Activated T-helper 17 cell treated with anti-CD3 and anti-CD28 coated beads, Interleukin-2, amount 50 U/mL, for 72 hours (primary cell): ENCODE measurements around the gene KDM6B. TPM values are rescaled to one million over a fixed set of nuclear protein-coding genes. Genes with fewer than 3 reads are reported as not detected.
"Not testable (repeated sequence)": the region's sequence is repeated elsewhere in the genome, so short reads cannot be mapped to it uniquely, and the experiment has no call there.

Experiments used
- ATAC-seq: fragments of 150-1000 bp; cut with Tn5 transposase; replicated peaks from 2 replicates; pipeline ENCODE4 v1.10.0; 2021; ENCODE audit warnings: mild to moderate bottlenecking, moderate library complexity
- H3K27ac Mint-ChIP-seq: one replicate; pipeline ENCODE4 v1.8.0; 2022; ENCODE audit warnings: mixed read lengths
- H3K27me3 Mint-ChIP-seq: one replicate; pipeline ENCODE4 v1.8.0; 2022; ENCODE audit warnings: mixed read lengths
- H3K36me3 Mint-ChIP-seq: one replicate; pipeline ENCODE4 v1.8.0; 2022; ENCODE audit warnings: low read depth, mild to moderate bottlenecking, mixed read lengths
- H3K4me1 Mint-ChIP-seq: one replicate; pipeline ENCODE4 v1.8.0; 2022; ENCODE audit warnings: mixed read lengths
- H3K4me3 Mint-ChIP-seq: one replicate; pipeline ENCODE4 v1.8.0; 2022; ENCODE audit warnings: mild to moderate bottlenecking, mixed read lengths
- H3K9me3 Mint-ChIP-seq: one replicate; pipeline ENCODE4 v1.8.0; 2022; ENCODE audit warnings: mixed read lengths
- total RNA-seq, 2 donors: library from RNA; stranded (reverse); gene quantifications; one replicate each; pipeline ENCODE4 v1.2.3, GENCODE V29; 2022

KDM6B gene
- total RNA-seq, 2 donors from 2014 or later = 33.7 to 93.3 TPM

DNA sequence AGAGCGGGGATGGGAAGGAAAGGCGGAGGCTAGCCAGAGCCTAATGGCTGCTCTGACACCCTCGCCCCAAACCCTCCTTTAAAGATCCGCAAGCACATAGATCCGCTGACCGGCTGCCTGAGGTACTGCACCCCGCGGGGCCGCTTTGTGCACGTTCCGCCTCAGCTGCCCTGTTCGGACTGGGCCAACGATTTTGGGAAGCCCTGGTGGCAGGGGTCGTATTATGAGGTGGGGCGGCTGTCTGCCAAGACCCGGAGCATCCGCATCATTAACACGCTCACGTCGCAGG lies 24.4 kb downstream of the KDM6B start:
- ATAC-seq = no peak
- Mint-ChIP-seq H3K27me3 (no peaks in the 10 kb centered on the region), H3K9me3 (no peaks in the 10 kb centered on the region), H3K4me1 (peaks cover 18% of the 10 kb centered on the region), H3K4me3 (no peak overlapping the region), H3K27ac (no peak overlapping the region), H3K36me3 (no peaks in the 10 kb centered on the region)

DNA sequence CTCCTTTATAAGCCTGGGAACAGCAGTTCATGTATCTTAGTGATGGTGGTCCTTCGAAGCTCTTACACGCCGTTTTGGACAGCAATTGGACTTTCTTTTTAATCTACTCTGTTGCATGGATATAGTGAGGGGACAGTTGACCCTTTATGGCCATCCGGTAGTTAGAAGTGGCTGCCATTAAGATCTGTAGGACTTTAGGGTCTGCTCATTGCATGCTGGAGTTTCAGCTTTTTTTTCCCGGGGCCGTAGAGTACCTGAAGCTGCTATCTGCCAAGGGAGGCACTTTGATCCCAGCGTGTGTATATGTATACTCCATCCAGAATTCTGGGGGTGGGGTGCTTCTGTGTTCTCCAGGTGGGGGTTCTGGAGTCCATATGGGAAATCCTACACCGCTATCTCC lies 25.0 kb downstream of the KDM6B start:
- peaks cover 18% of the 10 kb centered on the region for H3K4me1 Mint-ChIP-seq
- H3K9me3 Mint-ChIP-seq = no peaks in the 10 kb centered on the region
- H3K36me3 Mint-ChIP-seq = no peaks in the 10 kb centered on the region
- ATAC-seq = no peak
- H3K4me3 Mint-ChIP-seq = no peak overlapping the region
- H3K27me3 Mint-ChIP-seq = no peaks in the 10 kb centered on the region
- no peak overlapping the region for H3K27ac Mint-ChIP-seq

DNA sequence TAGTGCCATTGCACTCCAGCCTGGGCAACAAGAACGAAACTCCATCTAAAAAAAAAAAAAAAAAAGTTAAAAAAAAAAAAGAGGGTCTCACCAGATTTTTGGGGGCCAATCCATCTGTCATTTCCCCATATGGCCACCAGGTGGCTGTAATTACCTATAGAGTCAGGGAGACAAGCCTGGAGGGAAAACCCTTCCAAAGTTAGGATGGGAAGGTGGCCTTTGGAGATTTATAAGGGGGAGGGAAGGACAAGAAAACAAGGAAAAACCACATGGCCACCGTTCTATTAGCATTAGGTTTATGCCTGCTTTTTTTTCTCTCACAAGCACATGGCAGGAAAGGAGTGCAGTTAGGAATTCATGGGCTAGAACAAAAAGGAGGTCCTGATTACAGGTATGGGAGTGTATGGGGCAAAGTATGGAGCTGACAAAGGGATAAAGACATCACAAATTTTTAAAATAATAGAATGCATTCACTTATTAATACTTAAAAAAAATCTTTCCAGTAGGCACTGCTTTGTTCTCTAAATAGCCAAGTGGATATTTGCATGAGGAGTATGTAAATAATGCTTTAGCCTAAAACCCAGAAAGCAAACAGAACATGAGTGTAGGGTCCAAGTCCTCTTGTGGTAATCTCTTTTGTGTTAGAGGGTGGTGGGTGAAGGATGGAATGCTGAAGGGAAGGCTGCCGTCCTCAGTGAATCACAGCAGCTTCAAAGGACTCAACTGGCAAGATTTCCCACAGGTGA lies 28.8 kb downstream of the KDM6B start:
- Mint-ChIP-seq H3K36me3 (peaks cover 8% of the 10 kb centered on the region), H3K4me1 (peaks cover 22% of the 10 kb centered on the region), H3K27me3 (no peaks in the 10 kb centered on the region), H3K9me3 (no peaks in the 10 kb centered on the region), H3K27ac (no peak overlapping the region), H3K4me3 (no peak overlapping the region)
- no peak for ATAC-seq

DNA sequence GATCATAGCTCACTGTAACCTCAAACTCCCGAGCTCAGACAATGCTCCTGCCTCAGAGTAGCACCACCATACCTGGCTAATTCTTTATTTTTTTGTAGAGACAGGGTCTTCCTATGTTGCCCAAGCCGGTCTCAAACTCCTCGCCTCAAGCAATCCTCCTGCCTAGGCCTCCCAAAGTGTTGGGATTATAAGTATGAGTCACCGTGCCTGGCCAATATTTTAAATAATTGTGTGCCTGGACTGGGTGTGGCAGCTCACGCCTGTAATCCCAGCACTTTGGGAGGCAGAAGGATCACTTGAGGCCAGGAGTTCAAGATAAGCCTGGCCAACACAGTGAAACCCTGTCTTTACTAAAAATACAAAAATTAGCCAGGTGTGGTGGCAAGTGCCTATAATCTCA lies 30.4 kb downstream of the KDM6B start:
- H3K27me3 Mint-ChIP-seq, H3K36me3 Mint-ChIP-seq, H3K9me3 Mint-ChIP-seq, H3K4me3 Mint-ChIP-seq, ATAC-seq, H3K27ac Mint-ChIP-seq: not testable (repeated sequence)
- peaks cover 27% of the 10 kb centered on the region for H3K4me1 Mint-ChIP-seq

DNA sequence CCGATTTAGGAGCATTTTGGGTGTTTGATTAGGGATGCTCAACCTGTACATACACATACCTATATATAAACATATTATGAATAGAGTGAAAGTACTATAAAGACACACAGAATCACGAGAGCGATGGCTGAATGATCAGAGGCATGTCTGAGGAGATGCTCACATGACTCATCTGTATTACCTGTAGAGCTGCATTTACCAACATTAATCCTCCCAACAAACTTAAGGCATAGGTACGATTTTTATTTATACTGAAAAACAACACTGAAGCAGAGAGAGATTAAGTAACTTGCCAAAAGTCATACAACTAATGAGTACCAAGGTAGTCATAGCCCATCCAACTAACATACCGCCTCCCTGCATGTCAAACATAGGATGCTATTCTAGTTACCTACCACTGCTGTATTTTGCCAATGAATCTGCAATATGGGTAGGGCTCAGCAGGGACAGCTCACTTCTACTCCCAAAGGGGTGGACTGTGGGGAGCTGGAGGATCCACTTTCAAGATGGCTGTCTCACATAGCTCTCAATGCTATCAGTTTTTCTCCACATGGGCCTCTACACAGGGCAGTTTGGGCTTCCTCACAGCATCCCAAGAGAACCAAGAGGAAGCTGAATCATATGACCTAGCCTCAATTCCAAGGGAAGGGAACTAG lies 31.1 kb downstream of the KDM6B start:
- no peak overlapping the region for H3K27ac Mint-ChIP-seq
- ATAC-seq = no peak
- H3K4me3 Mint-ChIP-seq = no peak overlapping the region
- peaks cover 8% of the 10 kb centered on the region for H3K36me3 Mint-ChIP-seq
- H3K27me3 Mint-ChIP-seq = no peaks in the 10 kb centered on the region
- no peaks in the 10 kb centered on the region for H3K9me3 Mint-ChIP-seq
- H3K4me1 Mint-ChIP-seq = peaks cover 21% of the 10 kb centered on the region

DNA sequence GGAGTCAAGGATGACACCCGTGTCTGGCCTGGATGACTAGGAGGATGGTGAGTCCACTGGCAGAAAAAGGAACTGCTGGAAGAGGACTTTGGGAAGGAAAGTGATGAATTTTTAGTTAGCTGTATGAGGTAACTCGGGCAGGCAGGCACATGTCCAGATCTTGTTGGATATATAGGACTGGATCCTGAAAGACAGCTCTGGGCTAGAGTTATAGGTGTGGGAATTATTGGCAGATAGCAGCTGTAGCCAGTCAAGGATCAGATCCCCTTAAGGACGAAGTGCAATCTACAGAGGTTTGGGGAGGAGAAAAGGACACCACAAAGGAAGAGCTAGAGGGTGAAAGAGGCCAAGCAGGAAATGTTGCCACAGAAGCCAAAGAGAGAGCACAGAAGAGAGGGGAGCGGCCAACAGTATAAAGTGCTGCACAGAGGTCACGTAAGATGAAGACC lies 33.9 kb downstream of the KDM6B start:
- peak; percentile 55 for ATAC-seq
- H3K4me3 Mint-ChIP-seq = peak overlapping the region; percentile 50
- no peaks in the 10 kb centered on the region for H3K9me3 Mint-ChIP-seq
- H3K27ac Mint-ChIP-seq = peak overlapping the region; percentile 73
- no peaks in the 10 kb centered on the region for H3K27me3 Mint-ChIP-seq
- H3K36me3 Mint-ChIP-seq = peaks cover 26% of the 10 kb centered on the region
- peaks cover 21% of the 10 kb centered on the region for H3K4me1 Mint-ChIP-seq

DNA sequence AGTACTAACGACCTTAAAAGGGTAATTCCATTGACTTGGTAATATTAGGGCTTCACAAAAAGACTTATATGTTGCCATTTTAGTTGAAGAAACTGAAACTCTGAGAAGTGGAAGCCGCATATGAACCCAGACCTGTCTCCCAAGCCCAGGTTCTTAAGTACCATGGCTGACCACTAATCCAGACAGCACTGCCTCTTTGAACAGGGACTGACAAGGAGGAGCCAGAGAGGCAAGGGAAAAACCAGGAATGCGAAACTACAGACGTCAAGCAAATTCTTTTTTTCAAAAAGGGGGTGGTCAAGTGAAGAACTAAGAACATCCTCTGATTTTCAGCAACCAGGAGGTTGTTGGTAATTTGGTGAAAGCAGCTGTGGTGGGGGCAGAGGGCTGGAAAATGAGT lies 39.0 kb downstream of the KDM6B start:
- H3K9me3 Mint-ChIP-seq = no peaks in the 10 kb centered on the region
- ATAC-seq = no peak
- peaks cover 56% of the 10 kb centered on the region for H3K36me3 Mint-ChIP-seq
- no peak overlapping the region for H3K4me3 Mint-ChIP-seq
- H3K27me3 Mint-ChIP-seq = no peaks in the 10 kb centered on the region
- H3K27ac Mint-ChIP-seq = peak overlapping the region; percentile 62
- H3K4me1 Mint-ChIP-seq = peaks cover 27% of the 10 kb centered on the region

DNA sequence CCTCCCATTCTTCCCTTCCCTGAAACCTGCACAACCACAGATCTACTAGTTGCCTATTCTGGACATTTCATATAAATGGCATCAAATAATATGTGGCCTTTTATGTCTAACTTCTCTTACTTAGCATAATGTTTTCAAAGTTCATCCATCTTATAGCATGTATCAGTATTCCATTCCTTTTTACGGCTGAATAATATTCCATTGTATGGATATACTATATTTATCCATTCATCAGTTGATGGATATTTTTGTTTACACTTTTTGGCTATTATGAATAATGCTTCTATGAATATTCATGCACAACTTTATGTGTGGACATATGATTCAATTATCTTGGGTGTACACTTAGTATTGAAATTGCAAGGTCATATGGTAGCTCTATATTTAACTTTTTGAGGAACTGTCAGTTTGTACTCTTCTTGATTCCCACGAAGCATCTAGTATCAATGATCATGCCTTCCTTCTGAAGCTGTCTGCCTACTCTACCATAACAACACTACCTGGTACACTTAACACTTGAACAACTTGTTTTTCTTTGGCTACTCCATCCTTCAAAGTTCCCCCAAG lies 41.9 kb downstream of the KDM6B start:
- Mint-ChIP-seq H3K27me3 (no peaks in the 10 kb centered on the region), H3K9me3 (no peaks in the 10 kb centered on the region), H3K36me3 (peaks cover 55% of the 10 kb centered on the region), H3K27ac (no peak overlapping the region), H3K4me3 (no peak overlapping the region), H3K4me1 (peaks cover 17% of the 10 kb centered on the region)
- no peak for ATAC-seq

DNA sequence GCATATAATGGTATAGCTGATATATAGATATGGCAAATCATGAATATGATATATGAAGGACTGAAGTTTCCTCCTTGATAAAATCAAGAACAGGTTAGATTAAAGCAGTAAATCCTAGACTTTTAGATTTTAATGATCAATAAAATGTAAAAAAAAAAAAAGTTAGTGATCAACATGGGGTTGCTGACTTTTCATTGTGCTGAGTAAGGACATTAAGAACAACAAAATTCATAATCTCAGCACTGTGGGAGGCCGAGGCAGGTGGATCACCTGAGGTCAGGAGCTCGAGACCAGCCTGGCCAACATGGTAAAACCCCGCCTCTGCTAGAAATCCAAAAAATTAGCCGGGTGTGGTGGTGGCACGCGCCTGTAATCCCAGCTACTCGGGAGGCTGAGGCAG lies 44.2 kb downstream of the KDM6B start:
- Mint-ChIP-seq H3K27me3 (no peaks in the 10 kb centered on the region), H3K36me3 (peaks cover 34% of the 10 kb centered on the region), H3K27ac (no peak overlapping the region), H3K4me1 (peaks cover 16% of the 10 kb centered on the region), H3K9me3 (no peaks in the 10 kb centered on the region), H3K4me3 (no peak overlapping the region)
- ATAC-seq = no peak

DNA sequence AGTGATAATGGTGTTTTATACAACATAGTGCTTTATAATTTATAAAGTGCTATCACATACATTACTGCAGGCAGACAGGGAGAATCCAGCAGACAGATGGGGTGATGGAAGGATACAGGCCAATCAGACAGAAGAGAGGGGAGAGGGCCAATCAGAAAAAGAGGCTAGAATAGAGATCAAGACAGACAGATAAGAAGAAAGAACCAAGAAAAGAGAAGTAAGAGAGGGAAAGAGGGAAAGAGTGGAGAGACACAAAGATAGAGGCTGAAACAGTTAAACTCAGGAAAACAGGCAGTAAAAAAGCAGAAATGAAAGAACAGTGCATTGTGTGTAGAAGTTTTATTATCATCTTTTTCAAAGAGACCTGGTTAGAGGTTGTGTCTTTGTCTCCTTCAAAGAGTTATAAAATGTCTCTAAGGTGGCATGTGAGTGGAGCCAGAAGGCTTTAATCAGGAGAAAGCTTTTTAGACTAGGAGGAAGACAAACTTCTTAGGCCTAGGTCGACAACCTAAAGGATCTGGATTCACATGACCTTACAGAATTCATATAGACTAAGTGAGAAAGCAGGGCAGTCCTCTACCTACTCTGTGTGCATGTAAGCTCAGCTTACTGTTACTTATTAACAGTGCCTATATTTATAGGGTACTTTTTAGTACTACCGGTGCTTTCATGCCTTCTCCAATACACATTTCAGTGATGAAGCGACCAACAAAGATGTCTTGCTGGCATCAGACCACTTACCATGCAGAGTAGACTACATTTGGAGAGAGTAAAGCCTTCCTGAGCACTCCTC lies 46.3 kb downstream of the KDM6B start:
- no peak for ATAC-seq
- Mint-ChIP-seq H3K4me3 (no peak overlapping the region), H3K27ac (no peak overlapping the region), H3K36me3 (peaks cover 21% of the 10 kb centered on the region), H3K4me1 (peaks cover 6% of the 10 kb centered on the region), H3K27me3 (no peaks in the 10 kb centered on the region), H3K9me3 (no peaks in the 10 kb centered on the region)

DNA sequence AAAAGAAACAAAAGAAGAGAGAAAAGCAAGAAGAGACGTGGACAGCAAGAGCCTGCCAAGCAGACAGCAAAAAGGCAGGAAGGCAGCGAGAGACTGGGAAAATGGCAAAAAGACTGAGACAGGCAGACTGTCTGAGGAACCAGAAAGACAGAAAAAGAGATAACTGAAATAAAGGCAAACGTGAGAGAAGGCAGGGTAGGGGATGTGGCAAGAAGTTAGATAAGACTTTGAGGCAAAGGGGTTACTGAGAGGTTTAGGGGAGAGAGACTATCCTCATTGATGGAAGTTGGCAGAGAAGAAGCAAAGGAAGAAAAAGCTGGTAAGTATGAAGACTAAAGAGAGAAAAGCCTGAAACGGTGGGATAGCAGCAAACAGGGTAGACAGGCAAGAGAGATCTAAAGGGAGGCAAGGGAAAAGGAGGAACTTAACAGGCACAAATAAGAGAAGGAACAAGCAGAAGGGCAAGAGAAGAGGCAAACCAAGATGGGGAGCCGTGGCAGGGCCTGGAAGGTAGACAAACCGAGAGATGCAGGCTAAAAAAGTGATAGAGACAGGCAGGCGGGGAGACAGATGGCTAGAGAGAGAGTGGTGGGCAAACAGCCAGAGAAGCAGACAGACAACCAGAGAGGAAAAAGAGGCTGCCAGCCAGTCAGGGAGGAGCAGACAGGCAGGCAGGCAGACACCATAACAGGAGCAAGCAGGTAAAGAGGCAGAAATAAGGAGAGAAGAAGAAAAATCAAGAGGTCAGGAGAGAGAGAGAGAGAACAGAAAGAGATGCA lies 47.4 kb downstream of the KDM6B start:
- no peak overlapping the region for H3K4me3 Mint-ChIP-seq
- H3K36me3 Mint-ChIP-seq = peaks cover 18% of the 10 kb centered on the region
- H3K27me3 Mint-ChIP-seq = no peaks in the 10 kb centered on the region
- H3K9me3 Mint-ChIP-seq = no peaks in the 10 kb centered on the region
- peaks cover 1% of the 10 kb centered on the region for H3K4me1 Mint-ChIP-seq
- no peak for ATAC-seq
- no peak overlapping the region for H3K27ac Mint-ChIP-seq

DNA sequence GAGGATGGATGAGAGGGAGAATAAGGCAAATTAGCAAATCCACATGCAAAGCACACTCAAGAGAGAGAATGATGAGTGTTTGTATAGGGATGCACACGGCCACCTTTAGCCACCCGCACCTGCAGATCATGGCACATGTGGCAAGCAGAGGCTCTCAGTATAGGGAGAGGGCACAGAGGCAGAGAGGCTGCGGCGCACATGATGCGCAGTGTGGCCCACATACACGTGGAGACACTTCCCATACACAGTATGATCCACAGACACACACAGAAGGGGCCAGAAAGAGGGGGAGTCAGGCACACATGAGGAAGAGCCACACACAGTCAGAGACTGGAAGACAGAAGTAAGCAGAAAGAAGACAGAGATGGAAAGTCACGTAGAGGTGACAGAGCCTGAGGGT lies 48.1 kb downstream of the KDM6B start:
- Mint-ChIP-seq H3K36me3 (peaks cover 16% of the 10 kb centered on the region), H3K27me3 (no peaks in the 10 kb centered on the region), H3K4me3 (no peak overlapping the region), H3K9me3 (no peaks in the 10 kb centered on the region), H3K27ac (no peak overlapping the region), H3K4me1 (no peaks in the 10 kb centered on the region)
- no peak for ATAC-seq

DNA sequence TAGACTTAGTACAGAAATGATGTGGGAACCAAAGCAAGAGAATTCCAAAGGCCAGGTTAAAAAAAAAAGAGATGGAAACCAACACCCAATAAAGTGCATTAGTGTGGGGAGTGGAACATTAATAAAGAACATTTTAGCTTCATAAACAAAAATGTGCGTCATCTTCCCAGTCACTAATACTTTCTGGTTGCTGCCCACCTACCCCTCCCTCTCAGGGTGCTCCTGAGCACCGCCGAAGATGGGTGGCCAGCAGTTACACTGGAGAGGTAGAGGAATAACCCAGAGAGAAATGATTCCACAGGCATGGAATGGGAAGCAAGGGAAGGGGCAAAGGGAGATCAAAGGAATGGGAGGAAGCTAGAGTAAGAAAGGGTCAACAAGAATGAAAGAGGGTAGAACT lies 48.6 kb downstream of the KDM6B start:
- H3K4me1 Mint-ChIP-seq = no peaks in the 10 kb centered on the region
- H3K27me3 Mint-ChIP-seq = no peaks in the 10 kb centered on the region
- no peak overlapping the region for H3K4me3 Mint-ChIP-seq
- no peak for ATAC-seq
- H3K36me3 Mint-ChIP-seq = peaks cover 11% of the 10 kb centered on the region
- no peak overlapping the region for H3K27ac Mint-ChIP-seq
- H3K9me3 Mint-ChIP-seq = no peaks in the 10 kb centered on the region
